Measurements from ENCODE around the gene PLEKHH3. TPM values are rescaled to one million over a fixed set of nuclear protein-coding genes. Genes with fewer than 3 reads are reported as not detected.
"Not testable (repeated sequence)": the region's sequence is repeated elsewhere in the genome, so short reads cannot be mapped to it uniquely, and the experiment has no call there.

PLEKHH3 gene
- total RNA-seq, 3 donors from 2014 or later = 15.4 to 32.2 (median 24.6) TPM

- H3K9me3 ChIP-seq = no peaks in the 10 kb centered on the region
- no peaks in the 10 kb centered on the region for H3K36me3 ChIP-seq
- no peak for DNase-seq (ENCODE audit: low spot score in 2 of 2)
- no peak overlapping the region for H3K4me3 ChIP-seq
- TF ChIP-seq CTCF (IDR thresholded peaks at IDR 0.05) = no peak
- no peak for TF ChIP-seq POLR2AphosphoS5 (IDR thresholded peaks at IDR 0.05)
- TF ChIP-seq POLR2A (IDR thresholded peaks at IDR 0.05) = no peak
- H3K4me1 ChIP-seq = peaks cover 0 to 4% of the 10 kb centered on the region in 2 donors
- intact Hi-C loops (cut with DNase I; ENCODE audit: low total_unique reads) = no loop called here
- peak overlapping the region; percentile 15 to 70 for H3K27ac ChIP-seq
- no peaks in the 10 kb centered on the region for H3K27me3 ChIP-seq
Measured at GRCh38 chr17:42660692-42661345, 16.0 kb downstream of the PLEKHH3 start.

DNA sequence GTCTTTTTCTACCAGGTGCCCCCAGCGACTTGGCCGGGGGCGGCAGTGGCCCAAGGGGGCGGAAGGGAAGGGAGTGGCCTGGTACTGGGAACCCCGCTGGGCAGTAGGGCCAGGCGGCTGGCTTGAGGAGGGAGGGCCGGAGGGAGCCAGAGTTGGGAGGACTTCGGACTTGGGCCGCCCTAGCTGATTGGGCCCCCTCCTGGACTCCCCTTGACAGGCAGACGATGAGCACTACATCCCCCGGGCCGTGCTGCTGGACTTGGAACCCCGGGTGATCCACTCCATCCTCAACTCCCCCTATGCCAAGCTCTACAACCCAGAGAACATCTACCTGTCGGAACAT is 16.9 kb downstream of the PLEKHH3 start:
- H3K9me3 ChIP-seq; H3K36me3 ChIP-seq; intact Hi-C loops (cut with DNase I; ENCODE audit: low total_unique reads); H3K27me3 ChIP-seq; DNase-seq (ENCODE audit: low spot score in 2 of 2); H3K4me1 ChIP-seq: not testable (repeated sequence)
- H3K27ac ChIP-seq = peak overlapping the region; percentile 72 to 83
- peak overlapping the region; percentile 52 to 69 (median 64) for H3K4me3 ChIP-seq

DNA sequence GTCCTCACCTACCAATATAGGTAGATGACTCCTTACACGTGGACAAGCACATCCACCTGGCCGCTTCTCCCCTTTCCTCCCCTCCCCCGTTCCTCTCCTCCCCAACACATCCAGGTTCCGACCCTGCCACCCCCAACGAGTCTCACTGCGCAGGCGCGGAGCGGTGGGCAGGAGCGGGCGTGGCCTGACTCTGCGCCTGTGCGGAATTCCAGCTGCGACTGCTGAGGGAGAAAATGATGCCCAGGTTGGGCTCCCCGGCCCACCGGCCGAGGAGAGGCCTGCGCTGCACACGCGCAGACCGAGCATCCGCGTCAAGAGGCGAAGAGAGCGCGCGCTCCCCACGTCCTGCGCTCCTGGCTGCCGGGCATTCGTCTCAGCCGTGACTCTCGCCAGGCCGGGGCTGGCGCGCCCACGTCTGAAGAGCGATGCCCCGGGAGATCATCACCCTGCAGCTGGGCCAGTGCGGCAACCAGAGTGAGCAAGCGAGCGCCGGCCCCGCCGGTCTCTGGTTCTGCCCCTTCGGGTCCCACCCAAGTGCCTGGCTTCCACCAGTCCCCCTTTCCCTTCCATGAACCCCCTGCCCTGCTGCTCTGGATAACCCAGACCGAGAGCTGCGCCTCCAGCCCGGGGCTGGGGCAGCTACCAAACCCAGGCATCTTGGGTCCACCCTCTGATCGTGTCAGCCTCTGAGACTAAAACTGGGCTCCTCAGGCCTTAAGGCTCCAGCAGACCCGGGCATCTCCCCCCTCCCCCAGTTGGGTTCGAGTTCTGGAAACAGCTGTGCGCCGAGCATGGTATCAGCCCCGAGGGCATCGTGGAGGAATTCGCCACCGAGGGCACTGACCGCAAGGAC is 17.5 kb downstream of the PLEKHH3 start, which contains the start of gene TUBG2:
Gene TUBG2, plus strand, starts transcription at position 206 of the 853 bp plus-strand sequence. Its CDS starts 220 bp downstream, at position 426.
- intact Hi-C loops (cut with DNase I; ENCODE audit: low total_unique reads) = no loop called here
- H3K36me3 ChIP-seq = no peaks in the 10 kb centered on the region
- H3K27ac ChIP-seq = peak within 1 kb of the TSS; percentile 72 to 83
- no peaks in the 10 kb centered on the region for H3K9me3 ChIP-seq
- TF ChIP-seq POLR2A (IDR thresholded peaks at IDR 0.05) (peak; percentile 23), CTCF (IDR thresholded peaks at IDR 0.05) (no peak), POLR2AphosphoS5 (IDR thresholded peaks at IDR 0.05) (peak in 1 of 3 donors; percentile 45)
- H3K4me3 ChIP-seq = peak within 1 kb of the TSS; percentile 52 to 69 (median 64)
- peak; percentile 77 to 81 for DNase-seq (ENCODE audit: low spot score in 2 of 2)
- H3K27me3 ChIP-seq = no peaks in the 10 kb centered on the region
- H3K4me1 ChIP-seq = peaks cover 0 to 4% of the 10 kb centered on the region in 2 donors

- Histone ChIP-seq H3K4me1 (peaks cover 0 to 4% of the 10 kb centered on the region in 2 donors), H3K27me3 (no peaks in the 10 kb centered on the region), H3K4me3 (no peak overlapping the region), H3K27ac (no peak overlapping the region), H3K9me3 (no peaks in the 10 kb centered on the region), H3K36me3 (no peaks in the 10 kb centered on the region)
- no peak for TF ChIP-seq POLR2A (IDR thresholded peaks at IDR 0.05)
- no peak for TF ChIP-seq CTCF (IDR thresholded peaks at IDR 0.05)
- TF ChIP-seq POLR2AphosphoS5 (IDR thresholded peaks at IDR 0.05) = no peak
- DNase-seq (ENCODE audit: low spot score in 2 of 2) = no peak
- intact Hi-C loops (cut with DNase I; ENCODE audit: low total_unique reads) = no loop called here
Measured at GRCh38 chr17:42657824-42658588, 18.8 kb downstream of the PLEKHH3 start.

DNA sequence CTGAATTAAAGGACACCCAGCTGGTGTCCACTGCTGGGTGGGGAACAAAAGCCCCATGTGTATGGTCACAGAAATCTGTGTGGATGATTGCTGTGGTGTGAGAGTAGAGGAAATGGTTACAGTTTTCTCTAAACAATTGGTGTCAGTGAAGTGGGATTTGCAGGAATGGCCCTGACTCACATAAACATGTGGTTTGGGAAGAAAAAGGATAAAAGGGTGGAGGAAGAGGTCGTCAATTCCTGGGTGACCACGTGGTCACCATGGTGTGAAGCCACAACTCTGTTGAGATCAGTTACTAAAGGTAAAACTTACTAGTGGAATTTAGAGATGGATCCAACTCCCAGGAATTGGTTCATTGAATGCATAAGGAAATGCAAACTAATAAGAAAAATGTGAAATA is 21.3 kb downstream of the PLEKHH3 start:
- H3K27ac ChIP-seq = no peak overlapping the region
- no peaks in the 10 kb centered on the region for H3K9me3 ChIP-seq
- peaks cover 0 to 4% of the 10 kb centered on the region in 2 donors for H3K4me1 ChIP-seq
- intact Hi-C loops (cut with DNase I; ENCODE audit: low total_unique reads) = no loop called here
- no peaks in the 10 kb centered on the region for H3K36me3 ChIP-seq
- H3K27me3 ChIP-seq = no peaks in the 10 kb centered on the region
- no peak overlapping the region for H3K4me3 ChIP-seq
- no peak for TF ChIP-seq POLR2A (IDR thresholded peaks at IDR 0.05)
- TF ChIP-seq POLR2AphosphoS5 (IDR thresholded peaks at IDR 0.05) = no peak
- TF ChIP-seq CTCF (IDR thresholded peaks at IDR 0.05) = no peak
- no peak for DNase-seq (ENCODE audit: low spot score in 2 of 2)

Data from breast epithelium (tissue), 4 donors.